Embryonic facial prominence (tissue), 1 donor: ENCODE results near the gene MSH4.
"Not testable (repeated sequence)": the region's sequence is repeated elsewhere in the genome, so short reads cannot be mapped to it uniquely, and the experiment has no call there.

Experiments used
- DNase-seq: peaks from one replicate; pipeline ENCODE4 v3.0.0-alpha.2; 2016; ENCODE audit errors: extremely low spot score

Gene MSH4

DNA sequence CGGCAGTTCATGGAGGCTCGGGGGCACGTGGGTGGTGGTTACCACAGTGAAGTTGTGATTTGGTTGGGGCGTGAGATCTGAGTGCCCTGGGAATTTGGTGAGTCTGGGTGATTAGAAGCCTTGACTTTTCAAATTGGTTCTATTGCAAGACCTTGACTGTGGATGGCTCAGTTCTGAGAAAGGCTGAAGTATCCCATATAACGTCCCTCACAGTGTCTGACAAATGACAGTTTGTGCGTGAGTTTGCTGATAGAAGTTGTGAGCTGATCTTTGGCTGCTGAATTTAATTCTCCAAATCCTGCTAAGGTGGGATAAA is 549 bp downstream of the MSH4 start:
- DNase-seq = no peak

- no peak for DNase-seq
Measured at GRCh38 chr1:75797606-75798216, 1.0 kb downstream of the MSH4 start.

DNA sequence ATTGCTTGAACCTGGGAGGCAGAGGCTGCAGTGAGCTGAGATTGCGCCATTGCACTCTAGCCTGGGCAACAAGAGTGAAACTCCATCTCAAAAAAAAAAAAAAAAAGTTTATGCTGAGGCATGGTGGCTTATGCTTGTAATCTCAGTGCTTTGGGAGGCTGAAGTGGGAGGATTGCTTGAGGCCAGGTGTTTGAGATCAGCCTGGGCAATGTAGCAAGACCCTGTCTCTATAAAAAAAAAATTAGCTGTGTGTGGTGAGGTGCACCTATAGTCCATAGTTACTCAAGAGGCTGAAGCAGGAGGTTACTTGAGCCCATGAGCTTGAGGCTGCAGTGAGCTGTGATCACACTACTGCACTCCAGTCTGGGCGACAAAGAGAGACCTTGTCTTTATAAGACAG is 4.8 kb downstream of the MSH4 start:
- not testable (repeated sequence) for DNase-seq

DNA sequence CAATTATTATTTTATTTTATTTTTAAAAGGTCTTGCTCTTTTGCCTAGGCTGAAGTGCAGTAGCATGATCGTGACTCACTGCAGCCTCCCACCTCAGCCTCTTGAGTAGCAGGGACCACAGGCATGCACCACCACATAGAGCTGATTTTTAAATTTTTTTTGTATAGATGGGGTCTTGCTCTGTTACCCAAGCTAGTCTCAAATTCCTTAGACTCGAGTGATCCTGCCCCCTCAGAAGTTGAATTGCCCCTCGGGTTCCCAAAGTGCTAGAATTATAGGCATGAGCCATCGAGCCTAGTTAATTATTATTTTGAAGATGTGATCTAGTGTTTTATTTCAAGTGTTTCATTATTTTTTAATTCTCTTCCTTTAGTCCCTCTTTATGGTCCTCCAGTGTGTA is 12.2 kb downstream of the MSH4 start:
- no peak for DNase-seq

DNA sequence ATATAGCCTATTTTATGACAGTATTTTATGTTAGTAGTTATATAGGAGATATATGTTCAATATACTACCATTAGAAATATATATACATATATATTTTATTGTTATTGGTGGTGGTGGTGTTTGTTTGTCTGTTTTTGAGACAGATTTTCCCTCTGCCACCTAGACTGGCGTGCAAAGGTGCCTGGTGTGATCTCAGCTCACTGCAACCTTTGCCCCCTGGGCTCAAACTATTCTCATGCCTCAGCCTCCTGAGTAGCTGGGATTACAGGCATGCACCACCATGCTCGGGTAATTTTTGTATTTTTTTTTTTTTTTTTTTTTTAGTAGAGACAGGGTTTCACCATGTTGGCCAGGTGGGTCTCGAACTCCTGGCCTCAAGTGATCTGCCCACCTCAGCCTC is 13.4 kb downstream of the MSH4 start:
- not testable (repeated sequence) for DNase-seq

GRCh38 chr1:75811211-75811981 is 14.7 kb downstream of the MSH4 start:
- no peak for DNase-seq

- DNase-seq = no peak
Measured at GRCh38 chr1:75812065-75812464, 15.4 kb downstream of the MSH4 start.

- not testable (repeated sequence) for DNase-seq
Measured at GRCh38 chr1:75823596-75823995, 26.9 kb downstream of the MSH4 start.

DNA sequence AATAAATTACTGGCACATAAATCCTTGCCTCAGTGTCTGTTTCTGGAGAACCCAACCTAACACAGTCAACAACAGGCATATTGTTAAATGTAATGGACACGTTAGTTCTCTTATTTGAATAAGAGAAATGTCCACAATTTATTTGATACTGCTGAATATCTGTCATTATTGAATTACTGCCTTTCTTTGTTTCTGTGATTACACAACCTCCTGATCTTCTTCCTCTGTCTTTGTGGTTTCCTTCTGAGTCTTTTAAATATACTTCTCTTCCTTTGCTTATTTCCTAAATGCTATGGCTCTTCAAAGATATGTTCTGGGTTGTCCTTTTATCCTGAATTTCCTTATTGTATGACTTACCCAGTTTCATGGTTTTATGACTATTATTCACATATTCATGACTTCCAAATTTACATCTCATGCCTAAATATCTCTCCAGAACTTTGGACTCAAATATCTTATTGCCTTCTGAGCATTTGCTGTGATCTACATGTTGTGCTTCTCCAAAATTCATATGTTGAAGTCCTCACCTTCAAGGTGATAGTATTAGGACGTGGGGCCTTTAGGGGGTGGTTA is 39.9 kb downstream of the MSH4 start:
- DNase-seq = no peak

DNA sequence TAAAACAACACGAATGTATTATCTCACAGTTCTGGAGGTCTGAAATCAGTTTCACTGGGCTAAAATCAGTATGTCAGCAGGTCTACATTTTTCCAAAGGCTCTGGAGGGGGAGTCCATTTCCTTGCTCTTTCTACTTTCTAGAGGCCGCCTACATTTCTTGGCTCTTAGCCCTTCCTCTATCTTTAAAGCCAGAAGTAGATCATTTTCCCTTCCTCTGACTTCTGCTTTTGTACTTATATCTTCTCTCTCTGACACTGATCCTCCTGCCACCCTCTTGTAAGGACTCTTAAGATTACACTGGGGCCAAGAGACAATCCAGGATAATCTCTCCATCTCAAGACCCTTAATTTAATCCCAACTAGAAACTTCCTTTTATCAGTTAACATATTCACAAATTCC is 41.4 kb downstream of the MSH4 start:
- DNase-seq = no peak

- DNase-seq = no peak
Measured at GRCh38 chr1:75841421-75841820, 44.7 kb downstream of the MSH4 start.

DNA sequence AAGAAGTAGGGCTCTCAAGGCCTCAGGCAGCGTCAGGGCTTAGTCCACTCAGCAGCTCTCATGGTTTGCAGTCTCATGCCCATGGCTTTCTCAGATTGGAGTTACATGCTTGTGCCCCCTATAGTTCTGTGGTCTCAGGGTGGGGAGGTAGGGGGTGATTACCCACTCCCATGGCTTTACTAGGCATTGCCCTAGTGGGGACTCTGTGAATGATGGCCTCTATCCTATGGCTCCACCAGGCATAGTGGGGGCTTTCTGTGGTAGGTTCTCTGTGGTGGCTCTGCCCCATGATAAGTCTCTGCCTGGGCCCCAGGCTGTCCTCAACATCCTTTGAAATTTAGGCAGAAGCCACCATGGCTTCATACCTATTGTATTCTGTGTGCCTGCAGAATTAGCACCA is 48.9 kb downstream of the MSH4 start:
- DNase-seq = no peak

GRCh38 chr1:75855010-75855409 is 58.3 kb downstream of the MSH4 start:
- DNase-seq = no peak

DNA sequence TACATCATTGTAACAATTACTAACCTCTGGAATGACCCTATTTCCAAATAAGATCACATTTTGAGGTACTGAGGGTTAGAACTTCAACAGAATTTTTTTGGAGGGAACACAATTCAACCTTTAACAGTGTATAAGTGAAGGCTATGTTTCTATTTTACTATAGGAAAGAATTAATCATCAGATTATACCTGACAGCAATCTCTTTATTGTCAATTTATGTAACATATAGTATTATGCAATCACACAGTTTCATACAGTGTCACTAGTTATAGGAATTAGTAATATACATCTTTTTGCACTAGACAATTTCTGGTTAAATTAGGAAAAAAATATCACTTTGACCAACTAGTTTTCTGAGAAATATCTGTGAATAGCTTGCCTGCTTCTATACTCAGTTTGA is 59.1 kb downstream of the MSH4 start:
- no peak for DNase-seq

DNA sequence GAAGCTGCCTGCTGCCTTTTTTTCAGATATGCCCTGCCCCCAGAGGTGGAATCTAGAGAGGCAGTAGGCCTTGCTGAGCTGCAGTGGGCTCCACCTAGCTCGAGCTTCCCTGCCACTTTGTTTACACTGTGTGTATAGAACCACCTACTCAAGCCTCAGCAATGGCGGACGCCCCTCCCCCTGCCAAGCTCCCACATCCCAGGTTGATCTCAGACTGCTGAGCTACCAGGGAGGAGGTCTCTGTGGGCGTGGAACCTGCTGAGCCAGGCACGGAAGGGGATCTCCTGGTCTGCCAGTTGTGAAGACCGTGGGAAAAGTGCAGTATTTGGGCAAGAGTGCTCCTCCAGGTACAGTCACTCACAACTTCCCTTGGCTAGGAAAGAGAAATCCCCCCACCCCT is 65.1 kb downstream of the MSH4 start:
- no peak for DNase-seq

DNA sequence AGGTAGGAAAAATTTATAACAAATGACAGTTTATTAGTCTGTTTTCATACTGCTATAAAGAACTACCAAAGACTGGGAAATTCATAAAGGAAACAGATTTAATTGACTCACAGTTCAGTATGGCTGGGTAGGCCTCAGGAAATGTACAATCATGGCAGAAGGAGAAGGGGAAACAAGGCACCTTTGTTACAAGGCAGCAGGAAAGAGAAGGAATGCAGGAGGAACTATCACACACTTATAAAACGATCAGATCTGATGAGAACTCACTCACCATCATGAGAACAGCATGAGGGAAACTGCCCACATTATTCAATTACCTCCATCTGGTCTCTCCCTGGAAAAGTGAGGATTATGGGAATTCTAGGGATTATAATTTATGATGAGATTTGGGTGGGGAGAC is 74.3 kb downstream of the MSH4 start:
- DNase-seq = no peak

DNA sequence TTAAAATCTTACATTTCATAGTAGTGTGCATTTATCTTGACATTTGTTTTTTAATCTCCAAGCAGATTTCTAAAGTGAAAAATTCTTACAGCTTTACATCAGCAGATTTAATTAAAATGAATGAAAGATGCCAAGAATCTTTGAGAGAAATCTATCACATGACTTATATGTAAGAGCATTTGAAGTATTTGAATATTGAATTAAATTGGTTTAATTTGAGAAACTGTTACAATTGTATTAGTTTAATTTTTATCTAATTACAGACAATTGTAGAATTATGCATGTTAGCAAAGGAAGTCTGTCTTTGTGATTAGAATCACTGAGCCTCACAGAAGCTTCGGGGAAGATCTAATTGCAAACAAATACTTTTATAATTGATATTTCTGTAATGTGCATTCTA is 83.3 kb downstream of the MSH4 start:
- DNase-seq = no peak

GRCh38 chr1:75884437-75884836 is 87.8 kb downstream of the MSH4 start:
- no peak for DNase-seq

GRCh38 chr1:75901371-75901770 is 104.7 kb downstream of the MSH4 start:
- no peak for DNase-seq

DNA sequence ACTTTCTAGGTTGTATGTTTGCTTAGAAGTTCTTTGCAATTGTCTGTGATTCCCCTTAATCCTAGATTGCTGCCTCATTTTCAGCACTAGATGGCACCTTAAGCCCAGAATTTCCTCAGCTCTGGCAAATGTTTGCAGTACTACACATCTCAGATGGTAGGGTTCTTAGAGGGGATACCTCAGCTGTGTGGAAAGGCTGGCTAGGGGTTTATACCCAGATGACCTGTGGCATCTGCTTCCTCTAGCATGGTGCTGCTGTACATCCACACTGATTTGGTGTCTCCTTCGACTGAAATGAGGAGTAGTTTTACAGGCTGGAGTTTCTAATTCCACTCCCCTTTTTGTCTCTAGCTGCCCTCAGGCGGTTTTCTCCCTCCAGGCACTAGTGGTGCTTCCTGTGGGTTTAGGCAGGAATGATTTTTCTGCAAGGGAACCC is 112.1 kb downstream of the MSH4 start:
- DNase-seq = no peak

DNA sequence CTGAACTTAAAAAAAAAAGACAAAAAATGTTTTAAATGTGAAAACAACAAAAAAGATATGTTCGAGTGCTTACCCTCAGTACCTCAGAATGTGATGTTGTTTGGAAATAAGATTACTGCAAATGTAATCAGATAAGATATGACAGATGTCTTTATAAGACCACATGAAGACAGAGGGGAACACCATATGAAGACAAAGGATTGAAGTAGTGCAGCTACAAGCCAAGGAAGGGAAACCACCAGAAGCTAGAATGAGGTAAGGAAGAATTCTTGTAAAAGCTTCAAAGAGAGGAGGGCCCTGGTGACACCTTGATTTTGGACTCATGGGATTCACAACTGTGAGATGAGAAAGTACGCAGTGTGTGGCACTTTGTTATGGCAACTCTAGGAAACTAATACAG is 120.2 kb downstream of the MSH4 start:
- no peak for DNase-seq

DNA sequence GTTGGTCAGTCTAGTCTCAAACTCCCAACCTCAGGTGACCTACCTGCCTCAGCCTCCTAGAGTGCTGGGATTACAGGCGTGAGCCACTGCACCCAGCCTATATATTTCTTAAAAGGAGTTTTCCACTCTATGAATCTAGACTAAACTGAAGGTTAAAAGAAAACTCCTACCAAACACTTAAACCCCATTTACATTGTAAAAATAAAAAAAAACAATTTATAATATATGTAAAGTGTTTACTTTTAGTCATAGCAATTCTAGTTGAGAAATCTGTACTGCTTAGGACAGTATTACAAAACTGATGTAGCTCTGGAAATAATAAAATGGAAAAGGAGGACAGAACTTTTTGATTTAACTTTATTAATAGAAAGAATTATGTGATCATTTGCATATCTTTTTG is 126.0 kb downstream of the MSH4 start:
- no peak for DNase-seq

DNA sequence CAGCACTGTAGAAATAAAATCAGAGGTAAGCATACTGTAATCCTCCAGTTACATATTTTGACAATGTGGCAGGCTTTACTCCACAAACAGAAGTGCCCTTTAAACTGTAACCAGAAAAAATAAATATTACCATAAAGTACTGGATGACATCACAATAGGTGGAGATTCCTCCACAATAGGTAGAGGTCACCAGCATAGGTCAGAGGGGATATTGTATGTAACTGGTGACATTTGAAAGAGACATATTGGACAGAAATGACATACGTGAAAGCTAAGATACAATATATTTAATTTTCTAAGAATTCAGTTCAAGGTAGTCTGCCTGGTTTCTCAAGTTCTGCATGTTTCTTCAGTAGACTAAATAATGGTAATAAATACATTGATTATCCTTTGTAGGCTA is 135.6 kb downstream of the MSH4 start, which contains the start of gene ASB17:
Gene ASB17 (minus strand): TSS at position 101 of the 400 bp plus-strand sequence. CDS start 113 bp downstream, outside the sequence.
- no peak for DNase-seq
